ENCODE measurements around the gene MRTFA. TPM values are rescaled to one million over a fixed set of nuclear protein-coding genes. Genes with fewer than 3 reads are reported as not detected.

Gene MRTFA
- total and polyA plus RNA-seq, 4 donors = 7.5 to 22.0 (median 9.6) TPM

DNA sequence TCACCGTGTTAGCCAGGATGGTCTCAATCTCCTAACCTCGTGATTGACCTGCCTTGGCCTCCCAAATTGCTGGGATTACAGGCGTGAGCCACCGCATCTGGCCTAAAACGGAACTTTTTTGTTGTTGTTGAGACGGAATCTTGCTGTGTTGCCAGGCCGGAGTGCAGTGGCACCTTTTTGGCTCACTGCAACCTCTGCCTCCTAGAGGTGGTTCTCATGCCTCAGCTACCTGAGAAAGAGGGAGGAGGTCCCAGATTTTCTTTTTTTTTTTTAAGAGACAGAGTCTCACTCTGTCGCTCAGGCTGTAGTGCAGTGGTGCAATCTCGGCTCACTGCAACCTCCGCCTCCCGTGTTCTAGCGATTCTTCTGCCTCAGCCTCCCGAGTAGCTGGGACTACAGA, 34.9 kb upstream of the MRTFA start (continued):
- no peak for TF ChIP-seq CTCF (IDR thresholded peaks at IDR 0.05; ENCODE audit: low read depth, low read length, missing input control)

DNA sequence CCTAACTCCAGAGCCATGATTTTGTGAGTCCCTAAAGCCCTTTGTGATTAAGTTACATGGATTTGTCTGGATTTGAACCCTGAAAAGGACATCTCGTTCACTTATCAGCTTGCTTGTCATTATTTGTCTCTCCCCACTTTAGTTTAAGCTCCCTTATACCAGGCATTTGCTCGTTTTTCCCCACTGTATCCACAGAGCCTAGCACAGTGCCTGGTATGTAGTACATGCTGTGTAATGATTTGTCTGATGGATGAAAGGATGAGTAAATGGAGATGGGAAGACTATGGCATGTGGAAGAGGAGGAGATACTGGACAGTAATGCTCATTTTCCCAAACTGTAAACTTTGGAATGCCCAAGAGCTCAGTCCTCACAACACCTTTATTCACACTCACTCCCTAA, 33.5 kb upstream of the MRTFA start:
- H3K4me1 ChIP-seq (ENCODE audit: control insufficient read depth in 4 of 4, insufficient read depth in 4 of 4, low read length in 3 of 4) = no peaks in the 10 kb centered on the region
- H3K9ac ChIP-seq (ENCODE audit: low read depth in 1 of 2, low read length in 2 of 2) = no peak overlapping the region
- no peak overlapping the region for H3K4me3 ChIP-seq (ENCODE audit: low read depth in 1 of 3, low read length in 3 of 3)
- no peaks in the 10 kb centered on the region for H3K36me3 ChIP-seq (ENCODE audit: control insufficient read depth in 4 of 4, insufficient read depth in 3 of 4, low read depth in 1 of 4, low read length in 3 of 4)
- DNase-seq (ENCODE audit: low spot score) = no peak
- WGBS = 84% methylated on average over 2 of the region's 2 CpGs
- TF ChIP-seq ATF3 (IDR thresholded peaks at IDR 0.05) (no peak), ZBTB33 (IDR thresholded peaks at IDR 0.05) (no peak)
- no peak overlapping the region for H3K27ac ChIP-seq (ENCODE audit: low read depth in 1 of 2, low read length in 2 of 2)
- H3K9me3 ChIP-seq (ENCODE audit: control insufficient read depth in 4 of 4, low read length in 3 of 4) = peaks cover 0 to 3% (median 2%) of the 10 kb centered on the region in 4 donors
- H3K27me3 ChIP-seq (ENCODE audit: control insufficient read depth in 4 of 4, insufficient read depth in 4 of 4, low read length in 3 of 4) = no peaks in the 10 kb centered on the region

GRCh38 chr22:40668611-40669411, 32.3 kb upstream of the MRTFA start:
- TF ChIP-seq SP1 (IDR thresholded peaks at IDR 0.05) = peak; percentile 20
- TF ChIP-seq CTCF (IDR thresholded peaks at IDR 0.05; ENCODE audit: low read depth, low read length, missing input control) = no peak
- peak overlapping the region; percentile 43 to 46 for H3K27ac ChIP-seq (ENCODE audit: low read depth in 1 of 2, low read length in 2 of 2)

GRCh38 chr22:40666151-40666848, 29.8 kb upstream of the MRTFA start:
- Histone ChIP-seq H3K9me3 (ENCODE audit: control insufficient read depth in 4 of 4, low read length in 3 of 4) (peaks cover 0 to 3% (median 2%) of the 10 kb centered on the region in 4 donors), H3K27me3 (ENCODE audit: control insufficient read depth in 4 of 4, insufficient read depth in 4 of 4, low read length in 3 of 4) (no peaks in the 10 kb centered on the region), H3K4me3 (ENCODE audit: low read depth in 1 of 3, low read length in 3 of 3) (no peak overlapping the region), H3K4me1 (ENCODE audit: control insufficient read depth in 4 of 4, insufficient read depth in 4 of 4, low read length in 3 of 4) (no peaks in the 10 kb centered on the region), H3K9ac (ENCODE audit: low read depth in 1 of 2, low read length in 2 of 2) (no peak overlapping the region), H3K36me3 (ENCODE audit: control insufficient read depth in 4 of 4, insufficient read depth in 3 of 4, low read depth in 1 of 4, low read length in 3 of 4) (no peaks in the 10 kb centered on the region), H3K27ac (ENCODE audit: low read depth in 1 of 2, low read length in 2 of 2) (peak overlapping the region; percentile 48)
- DNase-seq (ENCODE audit: low spot score) = no peak
- TF ChIP-seq ATF3 (IDR thresholded peaks at IDR 0.05) = no peak
- TF ChIP-seq YY1 (IDR thresholded peaks at IDR 0.05) = no peak
- TF ChIP-seq FOXA2 (IDR thresholded peaks at IDR 0.05) = no peak
- TF ChIP-seq JUND (IDR thresholded peaks at IDR 0.05) = no peak
- no peak for TF ChIP-seq SP1 (IDR thresholded peaks at IDR 0.05)
- TF ChIP-seq RAD21 (IDR thresholded peaks at IDR 0.05) = no peak
- TF ChIP-seq GABPA (IDR thresholded peaks at IDR 0.05 in 1 of 2, conservative IDR thresholded peaks at IDR 0.05 in 1 of 2) = no peak
- no peak for TF ChIP-seq RXRA (IDR thresholded peaks at IDR 0.05)
- no peak for TF ChIP-seq CTCF (IDR thresholded peaks at IDR 0.05; ENCODE audit: low read depth, low read length, missing input control)
- no peak for TF ChIP-seq HNF4G (IDR thresholded peaks at IDR 0.05)
- no peak for TF ChIP-seq FOXA1 (IDR thresholded peaks at IDR 0.05)
- no peak for TF ChIP-seq TAF1 (conservative IDR thresholded peaks at IDR 0.05)
- WGBS = 86% methylated on average over 7 of the region's 7 CpGs

More at GRCh38 chr22:40668611-40669411, 32.3 kb upstream of the MRTFA start:
- Histone ChIP-seq H3K4me3 (ENCODE audit: low read depth in 1 of 3, low read length in 3 of 3) (no peak overlapping the region), H3K27me3 (ENCODE audit: control insufficient read depth in 4 of 4, insufficient read depth in 4 of 4, low read length in 3 of 4) (no peaks in the 10 kb centered on the region), H3K9me3 (ENCODE audit: control insufficient read depth in 4 of 4, low read length in 3 of 4) (peaks cover 0 to 3% (median 2%) of the 10 kb centered on the region in 4 donors), H3K9ac (ENCODE audit: low read depth in 1 of 2, low read length in 2 of 2) (no peak overlapping the region), H3K36me3 (ENCODE audit: control insufficient read depth in 4 of 4, insufficient read depth in 3 of 4, low read depth in 1 of 4, low read length in 3 of 4) (no peaks in the 10 kb centered on the region), H3K4me1 (ENCODE audit: control insufficient read depth in 4 of 4, insufficient read depth in 4 of 4, low read length in 3 of 4) (no peaks in the 10 kb centered on the region)
- 84% methylated on average over 11 of the region's 11 CpGs for WGBS
- DNase-seq (ENCODE audit: low spot score) = no peak
